A673 (cell line): Measurements from ENCODE around the gene SRGAP2. TPM values are rescaled to one million over a fixed set of nuclear protein-coding genes. Genes with fewer than 3 reads are reported as not detected.
"Not testable (repeated sequence)": the region's sequence is repeated elsewhere in the genome, so short reads cannot be mapped to it uniquely, and the experiment has no call there.

Experiments used
- BruUV-seq: library from RNA; stranded (reverse); fragments of 400-500 nt; replicated peaks from 2 replicates; lab custom pipeline; 2021; lab: Mats Ljungman, UMichigan
- CTCF ChIA-PET: fragments of 300-600 bp; sonication (Branson Sonifier 250); formaldehyde crosslinking; loops from one replicate; lab custom pipeline; 2022; ENCODE audit warnings: antibody characterized with exemption; lab: Charles Lee
- POLR2A ChIA-PET: fragments of 300-600 bp; sonication (Branson Sonifier 250); formaldehyde crosslinking; loops from one replicate; lab custom pipeline; 2022; ENCODE audit warnings: antibody characterized with exemption; ENCODE audit not compliant: low non-redundant PET; lab: Charles Lee
- DNase-seq: peaks from one replicate; pipeline ENCODE4 v3.0.0-alpha.2; 2015; ENCODE audit warnings: low spot score
- H3K27ac ChIP-seq: fragments of 200-600 bp; sonication (generic); 2 replicates; pipeline ENCODE4 v1.5.1; 2016; ENCODE audit warnings: mixed run types, low read depth, mild to moderate bottlenecking, mixed read lengths, antibody characterized with exemption, low read length; ENCODE audit not compliant: poor library complexity, severe bottlenecking
- H3K27me3 ChIP-seq: fragments of 200-600 bp; sonication (generic); replicated peaks from 2 replicates; pipeline ENCODE4 v1.6.1; 2017; ENCODE audit warnings: mixed run types, low read depth, mild to moderate bottlenecking, mixed read lengths, antibody characterized with exemption, low read length; ENCODE audit not compliant: insufficient read depth, poor library complexity
- H3K36me3 ChIP-seq: fragments of 200-600 bp; sonication (generic); 2 replicates; pipeline ENCODE4 v1.6.1; 2016; ENCODE audit warnings: mixed run types, mild to moderate bottlenecking, mixed read lengths, antibody characterized with exemption, low read length; ENCODE audit not compliant: insufficient read depth, poor library complexity, severe bottlenecking
- H3K4me1 ChIP-seq: fragments of 200-600 bp; sonication (generic); 2 replicates; pipeline ENCODE4 v1.6.1; 2017; ENCODE audit warnings: mixed run types, mild to moderate bottlenecking, mixed read lengths, antibody characterized with exemption, low read length; ENCODE audit not compliant: insufficient read depth, poor library complexity, severe bottlenecking
- H3K4me3 ChIP-seq: fragments of 200-600 bp; sonication (generic); 2 replicates; pipeline ENCODE4 v1.5.1; 2016; ENCODE audit warnings: low read depth, mixed run types, mild to moderate bottlenecking, mixed read lengths, low read length; ENCODE audit not compliant: poor library complexity, severe bottlenecking
- H3K9me3 ChIP-seq: fragments of 200-600 bp; sonication (generic); 2 replicates; pipeline ENCODE4 v1.6.1; 2016; ENCODE audit warnings: mixed run types, low read depth, mild to moderate bottlenecking, mixed read lengths, antibody characterized with exemption, low read length; ENCODE audit not compliant: poor library complexity, severe bottlenecking
- intact Hi-C: fragments of 100-400 bp; cut with micrococcal nuclease; formaldehyde crosslinking; loops from one replicate; pipeline ENCODE4 v1.10.0; 2022; ENCODE audit not compliant: unreplicated experiment
- total RNA-seq: library from RNA; stranded (reverse); gene quantifications from 2 replicates; pipeline ENCODE4 v1.2.3, GENCODE V29; 2021

The SRGAP2 gene
- total RNA-seq, 1 experiment from 2014 or later: 75.4 TPM

DNA sequence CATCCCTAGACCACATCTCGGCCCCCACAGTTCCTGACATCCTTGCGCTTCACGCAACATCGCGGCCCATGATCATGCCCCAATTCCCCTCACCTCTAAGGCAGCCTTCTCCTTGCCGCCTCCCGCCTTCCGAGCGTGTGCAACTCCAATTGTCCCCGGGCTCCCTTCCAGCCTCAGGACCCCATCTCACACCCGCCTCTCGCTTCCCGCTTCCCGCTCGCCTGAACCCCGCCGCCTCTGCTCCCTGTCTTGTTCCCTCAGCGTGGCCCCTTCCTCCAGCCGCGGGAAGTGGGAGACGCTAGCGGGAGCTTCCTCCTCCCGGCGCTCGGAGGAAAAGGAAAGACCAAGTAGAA, 794 bp downstream of the SRGAP2 start:
- DNase-seq, intact Hi-C loops, H3K27ac ChIP-seq, CTCF ChIA-PET, H3K27me3 ChIP-seq, POLR2A ChIA-PET, H3K4me1 ChIP-seq, BruUV-seq, H3K36me3 ChIP-seq, H3K9me3 ChIP-seq: not testable (repeated sequence)
- peak overlapping the region; percentile 35 for H3K4me3 ChIP-seq

DNA sequence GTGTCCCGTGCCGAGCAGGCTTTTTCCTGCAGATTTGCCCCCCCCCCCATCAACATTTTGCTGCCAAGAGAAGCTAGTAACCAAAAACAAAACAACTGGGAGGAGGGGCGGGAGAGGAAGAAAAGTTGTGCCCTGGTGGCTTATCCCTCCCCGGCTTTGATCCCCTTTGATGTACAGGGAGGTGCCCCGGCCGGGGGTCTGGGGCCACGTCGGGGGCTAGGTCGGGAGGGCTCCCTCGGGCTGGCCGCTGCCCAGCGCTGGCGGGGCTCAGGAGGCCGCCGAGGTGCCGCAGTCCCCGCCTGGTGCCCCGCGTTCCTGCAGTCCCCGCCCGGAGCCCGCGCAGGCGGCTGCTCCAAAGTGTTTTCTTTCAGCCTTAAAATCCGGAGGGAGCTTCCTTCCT, 1.5 kb downstream of the SRGAP2 start:
- POLR2A ChIA-PET, H3K9me3 ChIP-seq, CTCF ChIA-PET, intact Hi-C loops, H3K27me3 ChIP-seq, BruUV-seq, H3K27ac ChIP-seq, H3K36me3 ChIP-seq, H3K4me1 ChIP-seq: not testable (repeated sequence)
- peak; percentile 1 for DNase-seq
- peak overlapping the region; percentile 46 for H3K4me3 ChIP-seq

DNA sequence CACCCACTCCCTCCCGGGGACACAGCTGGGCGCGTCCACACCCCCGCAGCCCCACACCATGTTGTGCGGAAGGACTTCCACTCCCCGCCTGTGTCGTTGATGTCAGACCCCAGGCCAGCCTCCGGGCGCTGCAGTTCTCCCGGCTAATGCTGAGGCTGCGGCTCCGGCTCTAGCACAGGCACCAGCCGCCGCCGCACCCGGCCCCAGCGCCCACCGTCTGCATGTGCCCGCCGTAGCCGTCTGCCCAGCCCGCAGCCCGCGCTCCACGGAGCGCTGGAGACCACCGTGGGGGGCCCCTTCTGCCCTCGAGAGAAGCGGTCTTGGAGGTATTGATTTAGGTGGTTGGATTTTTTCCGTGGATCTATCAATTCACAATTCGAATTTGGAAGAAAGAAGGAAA, 2.2 kb downstream of the SRGAP2 start:
- intact Hi-C loops, CTCF ChIA-PET, POLR2A ChIA-PET, H3K36me3 ChIP-seq, DNase-seq, H3K9me3 ChIP-seq, H3K27me3 ChIP-seq, BruUV-seq, H3K4me1 ChIP-seq, H3K27ac ChIP-seq: not testable (repeated sequence)
- H3K4me3 ChIP-seq: peak overlapping the region; percentile 24

DNA sequence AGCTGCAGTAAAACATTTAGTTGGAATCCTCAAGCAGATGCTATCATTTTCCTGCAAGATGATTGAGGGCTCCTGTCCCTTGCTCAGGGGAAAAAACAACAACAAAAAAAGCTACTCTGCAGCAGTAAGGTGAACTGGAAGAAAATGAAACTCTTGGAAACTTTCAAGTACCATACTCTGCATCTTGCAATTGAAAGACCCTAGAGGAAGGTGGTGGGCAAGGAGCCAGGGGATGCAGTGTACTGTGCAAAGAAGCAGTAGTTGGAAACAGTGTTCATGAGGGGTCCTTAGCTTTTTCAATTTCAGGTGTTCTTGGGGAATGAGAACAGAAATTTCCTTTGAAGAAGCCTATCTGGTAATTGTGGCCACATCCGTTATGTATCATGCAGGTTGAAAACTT, 7.5 kb downstream of the SRGAP2 start:
- POLR2A ChIA-PET, H3K4me3 ChIP-seq, CTCF ChIA-PET, intact Hi-C loops, DNase-seq, BruUV-seq, H3K27me3 ChIP-seq, H3K4me1 ChIP-seq, H3K27ac ChIP-seq, H3K36me3 ChIP-seq, H3K9me3 ChIP-seq: not testable (repeated sequence)

DNA sequence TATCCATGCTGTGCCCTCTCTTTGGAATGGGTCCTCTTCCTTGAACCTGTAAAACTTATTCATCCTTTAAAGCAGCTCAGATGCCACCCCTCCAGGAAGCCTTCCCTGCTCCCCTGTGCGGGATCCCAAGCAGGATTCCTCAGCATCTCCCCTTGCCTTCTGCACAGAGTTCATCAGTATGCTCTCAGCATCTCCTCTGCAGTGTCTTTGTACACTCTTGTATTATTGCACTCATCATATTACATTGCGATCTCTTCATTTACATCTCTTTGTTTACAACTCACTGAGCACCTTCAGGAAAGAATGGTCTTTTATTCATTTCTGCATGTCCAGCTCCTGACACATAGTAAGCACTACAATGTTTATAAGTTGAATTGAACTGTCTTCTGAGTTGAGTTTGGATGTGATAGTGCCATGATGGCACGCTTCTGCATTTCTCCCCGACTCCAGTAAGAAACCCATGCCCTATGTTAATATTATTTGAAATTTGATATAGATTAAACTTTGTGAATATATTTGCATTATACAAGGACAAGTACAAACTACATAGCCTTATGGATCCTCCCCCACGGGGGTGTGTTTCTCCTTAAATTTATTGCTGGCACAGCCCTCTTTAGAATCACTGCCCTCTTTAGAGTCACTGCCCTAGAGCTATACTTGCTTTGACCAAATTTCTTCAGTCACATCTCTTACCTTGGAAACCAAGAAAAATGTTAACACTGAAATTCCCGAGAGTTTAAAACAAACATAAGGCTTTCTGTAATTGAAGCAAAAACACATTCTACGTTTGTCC, 12.5 kb downstream of the SRGAP2 start:
- BruUV-seq, H3K4me1 ChIP-seq, H3K4me3 ChIP-seq, DNase-seq, H3K27ac ChIP-seq, H3K9me3 ChIP-seq, H3K36me3 ChIP-seq, intact Hi-C loops, CTCF ChIA-PET, POLR2A ChIA-PET, H3K27me3 ChIP-seq: not testable (repeated sequence)

DNA sequence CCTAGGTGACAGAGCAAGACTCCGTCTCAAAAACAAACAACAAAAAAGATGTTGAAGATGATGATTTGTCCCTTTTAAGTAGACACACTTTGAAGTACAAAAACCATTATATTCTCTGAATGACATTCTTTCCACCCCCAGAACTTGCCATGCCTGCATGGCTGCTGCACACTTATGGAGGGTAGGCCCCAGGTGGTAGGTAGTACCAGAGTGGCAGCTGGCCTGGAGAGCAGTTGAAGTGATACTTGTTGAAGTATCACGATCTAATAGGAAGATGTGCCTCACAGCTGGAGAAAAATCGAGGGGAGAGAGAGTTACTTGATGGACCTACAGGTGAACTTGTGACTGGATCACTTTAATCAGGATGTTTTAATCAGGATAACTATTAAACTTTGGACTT, 14.9 kb downstream of the SRGAP2 start:
- POLR2A ChIA-PET, H3K36me3 ChIP-seq, CTCF ChIA-PET, BruUV-seq, DNase-seq, H3K4me3 ChIP-seq, intact Hi-C loops, H3K4me1 ChIP-seq, H3K9me3 ChIP-seq, H3K27ac ChIP-seq, H3K27me3 ChIP-seq: not testable (repeated sequence)

DNA sequence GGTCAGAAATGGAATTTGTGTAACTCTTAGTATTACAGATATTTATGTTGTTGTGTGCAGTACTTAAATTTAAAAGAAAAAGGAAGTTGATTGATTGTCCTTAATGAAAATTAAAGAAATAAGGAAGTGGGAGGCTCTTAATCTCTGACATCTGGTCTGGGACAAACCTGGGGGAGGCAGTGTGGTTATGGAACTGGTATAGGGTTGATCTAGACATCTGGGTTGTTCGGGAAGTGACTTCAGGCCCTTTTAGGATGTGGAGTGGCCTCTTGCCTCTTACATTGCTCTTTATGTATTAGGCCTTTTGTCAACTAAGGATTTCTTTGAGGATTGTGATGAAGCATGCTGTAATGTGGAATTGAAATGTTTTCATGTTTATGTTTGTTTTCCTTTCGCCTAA, 15.4 kb downstream of the SRGAP2 start:
- CTCF ChIA-PET, BruUV-seq, intact Hi-C loops, H3K27ac ChIP-seq, POLR2A ChIA-PET, H3K9me3 ChIP-seq, DNase-seq, H3K27me3 ChIP-seq, H3K4me1 ChIP-seq, H3K36me3 ChIP-seq, H3K4me3 ChIP-seq: not testable (repeated sequence)
